ENCODE measurements around the gene USP5. TPM values are rescaled to one million over a fixed set of nuclear protein-coding genes. Genes with fewer than 3 reads are reported as not detected.
"Not testable (repeated sequence)": the region's sequence is repeated elsewhere in the genome, so short reads cannot be mapped to it uniquely, and the experiment has no call there.

Gene USP5
- total RNA-seq, 1 donor from 2014 or later: 63.0 TPM

- intact Hi-C loops (cut with DNase I): no loop called here
- ATAC-seq (ENCODE audit: poor library complexity): no peak
These were observed 1.7 kb downstream of the USP5 start for GRCh38 chr12:6853626-6854025.

GRCh38 chr12:6854036-6854435 is 2.1 kb downstream of the USP5 start:
- DNase-seq (no peak), ATAC-seq (ENCODE audit: poor library complexity) (no peak)
- intact Hi-C loops (cut with DNase I): no loop called here

More at GRCh38 chr12:6853626-6854025, 1.7 kb downstream of the USP5 start:
- no peak for DNase-seq

GRCh38 chr12:6855322-6855721 is 3.4 kb downstream of the USP5 start:
- ATAC-seq (ENCODE audit: poor library complexity) (no peak), DNase-seq (no peak)
- intact Hi-C loops (cut with DNase I): no loop called here

- intact Hi-C loops (cut with DNase I): no loop called here
- ATAC-seq (ENCODE audit: poor library complexity) (no peak), DNase-seq (no peak)
These were observed 6.8 kb downstream of the USP5 start for GRCh38 chr12:6858799-6859198.

- no peak for ATAC-seq (ENCODE audit: poor library complexity)
- DNase-seq: no peak
- intact Hi-C loops (cut with DNase I): no loop called here
These were observed 8.2 kb downstream of the USP5 start for GRCh38 chr12:6860116-6860515.

GRCh38 chr12:6860942-6861341 is 9.0 kb downstream of the USP5 start:
- intact Hi-C loops (cut with DNase I): no loop called here
- DNase-seq (no peak), ATAC-seq (ENCODE audit: poor library complexity) (no peak)

GRCh38 chr12:6861391-6861790 is 9.4 kb downstream of the USP5 start:
- intact Hi-C loops (cut with DNase I): no loop called here
- no peak for ATAC-seq (ENCODE audit: poor library complexity)

GRCh38 chr12:6863033-6863432 is 11.1 kb downstream of the USP5 start:
- DNase-seq (no peak), ATAC-seq (ENCODE audit: poor library complexity) (no peak)
- intact Hi-C loops (cut with DNase I): no loop called here

More at GRCh38 chr12:6861391-6861790, 9.4 kb downstream of the USP5 start:
- DNase-seq: no peak

- ATAC-seq (ENCODE audit: poor library complexity) (no peak), DNase-seq (no peak)
- intact Hi-C loops (cut with DNase I): no loop called here
These were observed 11.8 kb downstream of the USP5 start for GRCh38 chr12:6863586-6864321.

GRCh38 chr12:6865307-6865706 is 13.4 kb downstream of the USP5 start:
- intact Hi-C loops (cut with DNase I); DNase-seq; ATAC-seq (ENCODE audit: poor library complexity): not testable (repeated sequence)

- ATAC-seq (ENCODE audit: poor library complexity): no peak
- intact Hi-C loops (cut with DNase I): no loop called here
- no peak for DNase-seq
These were observed 14.4 kb downstream of the USP5 start for GRCh38 chr12:6866163-6866919.

- DNase-seq (no peak), ATAC-seq (ENCODE audit: poor library complexity) (peak; percentile 4)
- intact Hi-C loops (cut with DNase I): no loop called here
These were observed 15.0 kb downstream of the USP5 start for GRCh38 chr12:6866920-6867412.

GRCh38 chr12:6867413-6868210 is 15.7 kb downstream of the USP5 start, which contains the start of gene TPI1:
TPI1 (plus strand) TSS chr12:6867531; CDS start chr12:6867567, 36 bp downstream.
- ATAC-seq (ENCODE audit: poor library complexity) (peak; percentile 89), DNase-seq (peak; percentile 91)
- intact Hi-C loops (cut with DNase I): no loop called here

GRCh38 chr12:6868211-6869048 is 16.5 kb downstream of the USP5 start:
- DNase-seq (no peak), ATAC-seq (ENCODE audit: poor library complexity) (no peak)
- intact Hi-C loops (cut with DNase I): no loop called here

GRCh38 chr12:6869049-6870021 is 17.4 kb downstream of the USP5 start:
- ATAC-seq (ENCODE audit: poor library complexity) (peak; percentile 4), DNase-seq (peak; percentile 78)
- intact Hi-C loops (cut with DNase I): no loop called here

GRCh38 chr12:6870304-6870703 is 18.4 kb downstream of the USP5 start:
- DNase-seq; ATAC-seq (ENCODE audit: poor library complexity); intact Hi-C loops (cut with DNase I): not testable (repeated sequence)
